ENCODE data around the gene GABRB1.

The GABRB1 gene

GRCh38 chr4:47215759-47216158 lies 184.4 kb downstream of the GABRB1 start:
- peaks cover 16% of the 10 kb centered on the region for H3K79me1 ChIP-seq (ENCODE audit: low read length)
- no peak overlapping the region for H4K8ac ChIP-seq (ENCODE audit: low read depth, low read length)
- DNase-seq: no peak
- H3K4me1 ChIP-seq (ENCODE audit: control insufficient read depth in 1 of 2, insufficient read depth in 2 of 2, low read length in 2 of 2): peaks cover 6% of the 10 kb centered on the region in 2 experiments
- peaks cover 3% of the 10 kb centered on the region for H3K79me2 ChIP-seq (ENCODE audit: control insufficient read depth, insufficient read depth, low read length, poor library complexity)
- no peak overlapping the region for H3K4ac ChIP-seq (ENCODE audit: low read depth, low read length)
- H4K12ac ChIP-seq (ENCODE audit: low read depth, low read length): no peak overlapping the region
- no peak overlapping the region for H2AFZ ChIP-seq (ENCODE audit: insufficient read depth, low read length, poor library complexity)
- no peaks in the 10 kb centered on the region for H3K9me3 ChIP-seq (ENCODE audit: insufficient read depth, low read depth, low read length)
- no peak overlapping the region for H2AK5ac ChIP-seq (ENCODE audit: low read length)
- H3K27ac ChIP-seq (ENCODE audit: low read depth, low read length): no peak overlapping the region
- no peak overlapping the region for H3K9ac ChIP-seq (ENCODE audit: low read length)
- H2BK120ac ChIP-seq (ENCODE audit: insufficient read depth, low read length, poor library complexity): no peak overlapping the region
- no peak overlapping the region for H2BK5ac ChIP-seq (ENCODE audit: low read depth, low read length, poor library complexity)
- H3K18ac ChIP-seq (ENCODE audit: low read length): no peak overlapping the region
- H4K91ac ChIP-seq (ENCODE audit: low read depth, low read length): no peak overlapping the region
- no peak overlapping the region for H3K4me2 ChIP-seq (ENCODE audit: low read length)
- no CpG with 5 or more reads among the region's 1 CpG for WGBS (ENCODE audit: extremely low coverage, insufficient coverage, insufficient read length)
- H3K27me3 ChIP-seq (ENCODE audit: insufficient read depth, low read length): no peaks in the 10 kb centered on the region
- no peak overlapping the region for H3K4me3 ChIP-seq (ENCODE audit: low read depth, low read length)
- H3K14ac ChIP-seq (ENCODE audit: low read length): no peak overlapping the region
- no peak overlapping the region for H2BK12ac ChIP-seq (ENCODE audit: low read length)
- H3K36me3 ChIP-seq (ENCODE audit: control insufficient read depth in 1 of 2, insufficient read depth in 2 of 2, low read length in 2 of 2): no peaks in the 10 kb centered on the region
- no peak overlapping the region for H3K23ac ChIP-seq (ENCODE audit: low read length)

DNA sequence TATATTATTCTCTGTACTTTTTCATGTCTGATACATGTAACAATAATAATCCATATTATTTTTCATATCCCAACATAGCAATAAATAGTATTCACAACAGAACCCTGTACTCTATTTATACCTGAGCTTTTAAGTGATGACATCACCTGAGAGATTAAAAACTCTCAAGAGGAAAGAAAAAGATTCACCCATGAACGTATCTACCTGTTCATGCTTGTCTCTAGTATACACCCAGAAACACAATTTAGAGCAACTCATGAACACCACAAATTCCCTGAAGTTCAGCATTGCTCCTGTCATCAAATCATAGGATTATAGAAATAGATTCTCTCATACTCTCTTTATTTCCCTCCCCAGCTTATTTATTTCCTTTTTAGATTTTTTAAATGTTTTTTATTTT lies 185.9 kb downstream of the GABRB1 start:
- Histone ChIP-seq H3K23ac (ENCODE audit: low read length) (no peak overlapping the region), H4K12ac (ENCODE audit: low read depth, low read length) (no peak overlapping the region), H3K9me3 (ENCODE audit: insufficient read depth, low read depth, low read length) (no peaks in the 10 kb centered on the region), H2AK5ac (ENCODE audit: low read length) (no peak overlapping the region), H2AFZ (ENCODE audit: insufficient read depth, low read length, poor library complexity) (no peak overlapping the region), H2BK12ac (ENCODE audit: low read length) (no peak overlapping the region), H3K27ac (ENCODE audit: low read depth, low read length) (no peak overlapping the region), H3K79me2 (ENCODE audit: control insufficient read depth, insufficient read depth, low read length, poor library complexity) (peaks cover 1% of the 10 kb centered on the region), H3K14ac (ENCODE audit: low read length) (no peak overlapping the region), H3K27me3 (ENCODE audit: insufficient read depth, low read length) (no peaks in the 10 kb centered on the region), H3K9ac (ENCODE audit: low read length) (no peak overlapping the region), H4K8ac (ENCODE audit: low read depth, low read length) (no peak overlapping the region), H4K91ac (ENCODE audit: low read depth, low read length) (no peak overlapping the region), H2BK5ac (ENCODE audit: low read depth, low read length, poor library complexity) (no peak overlapping the region), H3K18ac (ENCODE audit: low read length) (no peak overlapping the region), H3K79me1 (ENCODE audit: low read length) (peaks cover 10% of the 10 kb centered on the region), H3K4me2 (ENCODE audit: low read length) (no peak overlapping the region), H3K4me3 (ENCODE audit: low read depth, low read length) (no peak overlapping the region), H3K4me1 (ENCODE audit: control insufficient read depth in 1 of 2, insufficient read depth in 2 of 2, low read length in 2 of 2) (peaks cover 2 to 4% of the 10 kb centered on the region in 2 experiments), H3K4ac (ENCODE audit: low read depth, low read length) (no peak overlapping the region), H3K36me3 (ENCODE audit: control insufficient read depth in 1 of 2, insufficient read depth in 2 of 2, low read length in 2 of 2) (no peaks in the 10 kb centered on the region), H2BK120ac (ENCODE audit: insufficient read depth, low read length, poor library complexity) (no peak overlapping the region)
- DNase-seq: no peak
- WGBS (ENCODE audit: extremely low coverage, insufficient coverage, insufficient read length): no CpG with 5 or more reads among the region's 1 CpG

GRCh38 chr4:47217884-47218283 lies 186.5 kb downstream of the GABRB1 start:
- Histone ChIP-seq H3K14ac (ENCODE audit: low read length) (no peak overlapping the region), H2BK120ac (ENCODE audit: insufficient read depth, low read length, poor library complexity) (no peak overlapping the region), H2BK5ac (ENCODE audit: low read depth, low read length, poor library complexity) (no peak overlapping the region), H2BK12ac (ENCODE audit: low read length) (no peak overlapping the region), H3K27me3 (ENCODE audit: insufficient read depth, low read length) (no peaks in the 10 kb centered on the region), H3K4me2 (ENCODE audit: low read length) (no peak overlapping the region), H2AK5ac (ENCODE audit: low read length) (no peak overlapping the region), H3K27ac (ENCODE audit: low read depth, low read length) (no peak overlapping the region), H3K9ac (ENCODE audit: low read length) (no peak overlapping the region), H3K36me3 (ENCODE audit: control insufficient read depth in 1 of 2, insufficient read depth in 2 of 2, low read length in 2 of 2) (no peaks in the 10 kb centered on the region), H4K91ac (ENCODE audit: low read depth, low read length) (no peak overlapping the region), H2AFZ (ENCODE audit: insufficient read depth, low read length, poor library complexity) (no peak overlapping the region), H3K23ac (ENCODE audit: low read length) (no peak overlapping the region), H4K8ac (ENCODE audit: low read depth, low read length) (no peak overlapping the region), H4K12ac (ENCODE audit: low read depth, low read length) (no peak overlapping the region), H3K4me3 (ENCODE audit: low read depth, low read length) (no peak overlapping the region), H3K79me1 (ENCODE audit: low read length) (peaks cover 8% of the 10 kb centered on the region), H3K4me1 (ENCODE audit: control insufficient read depth in 1 of 2, insufficient read depth in 2 of 2, low read length in 2 of 2) (peaks cover 0 to 4% of the 10 kb centered on the region in 2 experiments), H3K9me3 (ENCODE audit: insufficient read depth, low read depth, low read length) (no peaks in the 10 kb centered on the region), H3K4ac (ENCODE audit: low read depth, low read length) (no peak overlapping the region), H3K18ac (ENCODE audit: low read length) (no peak overlapping the region), H3K79me2 (ENCODE audit: control insufficient read depth, insufficient read depth, low read length, poor library complexity) (no peaks in the 10 kb centered on the region)
- 100% methylated on average over 1 of the region's 1 CpG for WGBS (ENCODE audit: extremely low coverage, insufficient coverage, insufficient read length)
- DNase-seq: no peak

GRCh38 chr4:47218631-47219030 lies 187.3 kb downstream of the GABRB1 start:
- Histone ChIP-seq H3K27ac (ENCODE audit: low read depth, low read length) (no peak overlapping the region), H3K4me1 (ENCODE audit: control insufficient read depth in 1 of 2, insufficient read depth in 2 of 2, low read length in 2 of 2) (peaks cover 0 to 4% of the 10 kb centered on the region in 2 experiments), H3K18ac (ENCODE audit: low read length) (no peak overlapping the region), H2AFZ (ENCODE audit: insufficient read depth, low read length, poor library complexity) (no peak overlapping the region), H2BK5ac (ENCODE audit: low read depth, low read length, poor library complexity) (no peak overlapping the region), H3K9me3 (ENCODE audit: insufficient read depth, low read depth, low read length) (no peaks in the 10 kb centered on the region), H3K36me3 (ENCODE audit: control insufficient read depth in 1 of 2, insufficient read depth in 2 of 2, low read length in 2 of 2) (no peaks in the 10 kb centered on the region), H2BK120ac (ENCODE audit: insufficient read depth, low read length, poor library complexity) (no peak overlapping the region), H4K12ac (ENCODE audit: low read depth, low read length) (no peak overlapping the region), H3K79me2 (ENCODE audit: control insufficient read depth, insufficient read depth, low read length, poor library complexity) (no peaks in the 10 kb centered on the region), H3K79me1 (ENCODE audit: low read length) (peaks cover 8% of the 10 kb centered on the region), H3K4me3 (ENCODE audit: low read depth, low read length) (no peak overlapping the region), H3K23ac (ENCODE audit: low read length) (no peak overlapping the region), H4K91ac (ENCODE audit: low read depth, low read length) (no peak overlapping the region), H3K14ac (ENCODE audit: low read length) (no peak overlapping the region), H3K4me2 (ENCODE audit: low read length) (no peak overlapping the region), H2AK5ac (ENCODE audit: low read length) (no peak overlapping the region), H3K27me3 (ENCODE audit: insufficient read depth, low read length) (no peaks in the 10 kb centered on the region), H4K8ac (ENCODE audit: low read depth, low read length) (no peak overlapping the region), H3K9ac (ENCODE audit: low read length) (no peak overlapping the region), H3K4ac (ENCODE audit: low read depth, low read length) (no peak overlapping the region), H2BK12ac (ENCODE audit: low read length) (no peak overlapping the region)
- DNase-seq: no peak
- WGBS (ENCODE audit: extremely low coverage, insufficient coverage, insufficient read length): no CpG with 5 or more reads among the region's 1 CpG
